Prostate gland (tissue), 2 donors: ENCODE measurements around the gene GBP2.

Source experiments
- CTCF ChIP-seq, 4 experiments: fragments of 200-600 bp in 2 of 4; fragments of 450-650 bp in 2 of 4; sonication (generic) in 2 of 4; IDR thresholded peaks; 1 replicate in 3 of 4; 2 replicates in 1 of 4; pipeline ENCODE4 v1.5.1; 2016 to 2019; ENCODE audit warnings: antibody characterized with exemption in 4 of 4, mild to moderate bottlenecking in 2 of 4, moderate library complexity in 2 of 4
- POLR2A ChIP-seq: fragments of 450-650 bp; IDR thresholded peaks from one replicate; pipeline ENCODE4 v1.6.1; 2016; ENCODE audit warnings: antibody characterized with exemption, mild to moderate bottlenecking

- no peak for TF ChIP-seq POLR2A
- TF ChIP-seq CTCF (IDR thresholded peaks at IDR 0.05) = no peak
These were observed 17.6 kb upstream of the GBP2 start for GRCh38 chr1:89143484-89143883.
